ENCODE results near the gene CPNE4.
"Not testable (repeated sequence)": the region's sequence is repeated elsewhere in the genome, so short reads cannot be mapped to it uniquely, and the experiment has no call there.

Gene CPNE4

GRCh38 chr3:131892331-131892730, 142.5 kb downstream of the CPNE4 start:
- H3K4me3 ChIP-seq (ENCODE audit: low read length), result no peak overlapping the region
- H3K4me2 ChIP-seq (ENCODE audit: low read length), result no peak overlapping the region
- H3K27me3 ChIP-seq (ENCODE audit: control insufficient read depth, low read length), result no peaks in the 10 kb centered on the region
- no peak for TF ChIP-seq EZH2phosphoT487 (IDR thresholded peaks at IDR 0.05; ENCODE audit: borderline replicate concordance, low read length)
- no peak for TF ChIP-seq CTCF (IDR thresholded peaks at IDR 0.05; ENCODE audit: low read depth, low read length, poor library complexity, severe bottlenecking)
- no peaks in the 10 kb centered on the region for H3K36me3 ChIP-seq (ENCODE audit: control insufficient read depth, low read length)
- no peaks in the 10 kb centered on the region for H3K9me3 ChIP-seq (ENCODE audit: control insufficient read depth, insufficient read depth, low read length)
- H3K4me1 ChIP-seq (ENCODE audit: control insufficient read depth, low read length), result no peaks in the 10 kb centered on the region
- no peaks in the 10 kb centered on the region for H3K9me2 ChIP-seq (replicated peaks; ENCODE audit: control insufficient read depth, low read length)
- no peaks in the 10 kb centered on the region for H3F3A ChIP-seq (ENCODE audit: control insufficient read depth, insufficient read depth)
- H3K79me2 ChIP-seq (ENCODE audit: control insufficient read depth, low read length), result no peaks in the 10 kb centered on the region
- H4K20me1 ChIP-seq (ENCODE audit: control insufficient read depth, insufficient read depth, low read depth, low read length), result no peaks in the 10 kb centered on the region
- no peak overlapping the region for H3K27ac ChIP-seq (ENCODE audit: low read depth, low read length)

- not testable (repeated sequence) for H3F3A ChIP-seq (ENCODE audit: control insufficient read depth, insufficient read depth); H3K36me3 ChIP-seq (ENCODE audit: control insufficient read depth, low read length); H3K4me1 ChIP-seq (ENCODE audit: control insufficient read depth, low read length); H4K20me1 ChIP-seq (ENCODE audit: control insufficient read depth, insufficient read depth, low read depth, low read length); H3K79me2 ChIP-seq (ENCODE audit: control insufficient read depth, low read length); H3K27me3 ChIP-seq (ENCODE audit: control insufficient read depth, low read length); H3K4me2 ChIP-seq (ENCODE audit: low read length); H3K4me3 ChIP-seq (ENCODE audit: low read length); H3K9me3 ChIP-seq (ENCODE audit: control insufficient read depth, insufficient read depth, low read length); H3K9me2 ChIP-seq (replicated peaks; ENCODE audit: control insufficient read depth, low read length); H3K27ac ChIP-seq (ENCODE audit: low read depth, low read length)
Observed at GRCh38 chr3:131885871-131886270, 148.9 kb downstream of the CPNE4 start.

DNA sequence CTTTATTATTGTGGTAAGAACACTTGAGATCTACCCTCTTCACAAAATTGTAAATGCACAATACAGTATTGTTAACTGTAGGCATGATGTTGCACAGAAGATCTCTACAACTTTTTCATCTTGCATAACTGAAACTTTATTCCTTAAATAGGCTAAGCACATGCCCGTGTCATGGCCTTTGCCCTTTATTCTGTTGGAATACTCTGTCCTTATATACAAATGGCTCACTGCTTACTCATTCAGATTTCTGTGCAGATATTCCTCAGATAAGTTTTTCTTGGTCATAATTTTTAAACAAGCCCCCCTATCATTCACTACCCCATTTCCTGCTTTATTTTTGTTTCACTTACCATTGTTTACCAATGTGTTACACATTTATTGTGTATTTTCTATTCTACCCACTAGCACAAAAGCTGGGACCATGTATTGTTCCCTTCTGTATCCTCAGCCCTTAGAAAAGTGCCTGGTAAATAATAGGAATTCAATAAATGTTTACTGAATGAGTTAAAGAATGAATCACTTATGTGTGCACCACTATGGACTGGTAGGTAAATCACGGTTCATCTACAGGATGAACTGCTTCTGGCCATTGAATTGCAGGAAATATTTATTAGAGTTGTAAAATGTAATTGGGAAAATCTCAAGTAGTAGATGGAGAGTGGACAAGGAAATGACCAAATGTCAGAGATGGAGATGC, 151.0 kb downstream of the CPNE4 start:
- no peaks in the 10 kb centered on the region for H3K4me1 ChIP-seq (ENCODE audit: control insufficient read depth, low read length)
- no peak for TF ChIP-seq EZH2phosphoT487 (IDR thresholded peaks at IDR 0.05; ENCODE audit: borderline replicate concordance, low read length)
- no peak for TF ChIP-seq CTCF (IDR thresholded peaks at IDR 0.05; ENCODE audit: low read depth, low read length, poor library complexity, severe bottlenecking)
- no peak overlapping the region for H3K27ac ChIP-seq (ENCODE audit: low read depth, low read length)
- no peak overlapping the region for H3K4me3 ChIP-seq (ENCODE audit: low read length)
- no peak overlapping the region for H3K4me2 ChIP-seq (ENCODE audit: low read length)
- H3F3A ChIP-seq (ENCODE audit: control insufficient read depth, insufficient read depth), result no peaks in the 10 kb centered on the region
- H3K9me2 ChIP-seq (replicated peaks; ENCODE audit: control insufficient read depth, low read length), result no peaks in the 10 kb centered on the region
- H3K36me3 ChIP-seq (ENCODE audit: control insufficient read depth, low read length), result no peaks in the 10 kb centered on the region
- no peaks in the 10 kb centered on the region for H3K79me2 ChIP-seq (ENCODE audit: control insufficient read depth, low read length)
- no peaks in the 10 kb centered on the region for H3K9me3 ChIP-seq (ENCODE audit: control insufficient read depth, insufficient read depth, low read length)
- H3K27me3 ChIP-seq (ENCODE audit: control insufficient read depth, low read length), result no peaks in the 10 kb centered on the region
- no peaks in the 10 kb centered on the region for H4K20me1 ChIP-seq (ENCODE audit: control insufficient read depth, insufficient read depth, low read depth, low read length)

DNA sequence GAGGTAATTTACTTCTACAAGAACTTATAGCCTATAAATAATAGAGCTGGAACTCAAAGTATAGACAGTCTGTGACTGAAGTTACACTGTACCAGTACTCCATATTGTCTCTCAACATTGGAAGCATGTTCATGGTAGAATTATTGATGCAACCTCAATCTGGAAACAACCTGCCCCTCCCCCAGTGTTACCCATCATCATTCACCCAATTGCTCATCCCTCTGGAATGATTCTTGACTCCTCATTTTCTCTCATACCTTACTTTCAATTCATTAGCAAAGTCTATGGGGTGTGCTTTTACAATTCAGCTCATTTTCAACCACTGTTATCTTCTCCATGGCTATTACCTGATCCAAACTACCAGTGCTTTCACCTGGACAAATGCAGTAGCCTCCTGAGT, 151.7 kb downstream of the CPNE4 start:
- H3K27ac ChIP-seq (ENCODE audit: low read depth, low read length), result no peak overlapping the region
- TF ChIP-seq CTCF (IDR thresholded peaks at IDR 0.05; ENCODE audit: low read depth, low read length, poor library complexity, severe bottlenecking) (no peak), EZH2phosphoT487 (IDR thresholded peaks at IDR 0.05; ENCODE audit: borderline replicate concordance, low read length) (no peak)
- no peaks in the 10 kb centered on the region for H3K9me3 ChIP-seq (ENCODE audit: control insufficient read depth, insufficient read depth, low read length)

More for the DNA sequence above, 151.7 kb downstream of the CPNE4 start:
- H3K4me1 ChIP-seq (ENCODE audit: control insufficient read depth, low read length), result no peaks in the 10 kb centered on the region
- H3K27me3 ChIP-seq (ENCODE audit: control insufficient read depth, low read length), result no peaks in the 10 kb centered on the region
- H3K9me2 ChIP-seq (replicated peaks; ENCODE audit: control insufficient read depth, low read length), result no peaks in the 10 kb centered on the region
- no peaks in the 10 kb centered on the region for H3F3A ChIP-seq (ENCODE audit: control insufficient read depth, insufficient read depth)
- H3K79me2 ChIP-seq (ENCODE audit: control insufficient read depth, low read length), result no peaks in the 10 kb centered on the region
- H4K20me1 ChIP-seq (ENCODE audit: control insufficient read depth, insufficient read depth, low read depth, low read length), result no peaks in the 10 kb centered on the region
- H3K4me3 ChIP-seq (ENCODE audit: low read length), result no peak overlapping the region
- no peaks in the 10 kb centered on the region for H3K36me3 ChIP-seq (ENCODE audit: control insufficient read depth, low read length)
- no peak overlapping the region for H3K4me2 ChIP-seq (ENCODE audit: low read length)

Data from DOHH2 (cell line).